ENCODE measurements around the gene DLG2. TPM values are rescaled to one million over a fixed set of nuclear protein-coding genes. Genes with fewer than 3 reads are reported as not detected.

DLG2 gene
- total RNA-seq, 1 experiment from 2014 or later = 17.5 TPM

DNA sequence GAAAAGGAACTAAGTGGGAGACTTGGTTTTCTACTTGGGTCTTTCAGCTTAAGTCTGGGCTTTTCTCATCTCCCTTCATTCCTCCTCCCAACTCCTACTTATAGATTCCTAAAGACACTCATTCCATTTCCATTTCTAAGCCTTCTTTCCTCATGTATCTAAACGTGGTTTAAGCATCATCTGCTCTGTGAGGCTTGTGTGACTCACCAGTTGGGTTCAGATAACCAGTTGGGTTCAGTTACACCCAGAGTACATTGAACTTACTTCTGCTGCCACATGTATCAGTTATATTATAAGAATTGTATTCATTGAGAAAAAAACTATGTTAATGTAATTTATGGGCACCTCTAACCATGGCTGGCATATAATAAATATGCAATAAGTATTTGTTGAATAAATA is 1509.8 kb downstream of the DLG2 start (continued):
- no peak for TF ChIP-seq FOXP4 (CRISPR knock-in tag; IDR thresholded peaks at IDR 0.05)

- ChIA-PET CTCF (no interaction called here), POLR2A (no interaction called here)
- Mint-ChIP-seq H3K27me3 (ENCODE audit: low read depth) (no peaks in the 10 kb centered on the region), H3K4me1 (peaks cover 9% of the 10 kb centered on the region), H3K36me3 (no peaks in the 10 kb centered on the region), H3K27ac (no peak overlapping the region), H3K4me3 (no peak overlapping the region), H3K9me3 (peaks cover 4% of the 10 kb centered on the region; the same call in 1 of the 2 replicates)
- no peak for DNase-seq (ENCODE audit: low spot score)
- no peak for ATAC-seq
- TF ChIP-seq, protein P1, sequence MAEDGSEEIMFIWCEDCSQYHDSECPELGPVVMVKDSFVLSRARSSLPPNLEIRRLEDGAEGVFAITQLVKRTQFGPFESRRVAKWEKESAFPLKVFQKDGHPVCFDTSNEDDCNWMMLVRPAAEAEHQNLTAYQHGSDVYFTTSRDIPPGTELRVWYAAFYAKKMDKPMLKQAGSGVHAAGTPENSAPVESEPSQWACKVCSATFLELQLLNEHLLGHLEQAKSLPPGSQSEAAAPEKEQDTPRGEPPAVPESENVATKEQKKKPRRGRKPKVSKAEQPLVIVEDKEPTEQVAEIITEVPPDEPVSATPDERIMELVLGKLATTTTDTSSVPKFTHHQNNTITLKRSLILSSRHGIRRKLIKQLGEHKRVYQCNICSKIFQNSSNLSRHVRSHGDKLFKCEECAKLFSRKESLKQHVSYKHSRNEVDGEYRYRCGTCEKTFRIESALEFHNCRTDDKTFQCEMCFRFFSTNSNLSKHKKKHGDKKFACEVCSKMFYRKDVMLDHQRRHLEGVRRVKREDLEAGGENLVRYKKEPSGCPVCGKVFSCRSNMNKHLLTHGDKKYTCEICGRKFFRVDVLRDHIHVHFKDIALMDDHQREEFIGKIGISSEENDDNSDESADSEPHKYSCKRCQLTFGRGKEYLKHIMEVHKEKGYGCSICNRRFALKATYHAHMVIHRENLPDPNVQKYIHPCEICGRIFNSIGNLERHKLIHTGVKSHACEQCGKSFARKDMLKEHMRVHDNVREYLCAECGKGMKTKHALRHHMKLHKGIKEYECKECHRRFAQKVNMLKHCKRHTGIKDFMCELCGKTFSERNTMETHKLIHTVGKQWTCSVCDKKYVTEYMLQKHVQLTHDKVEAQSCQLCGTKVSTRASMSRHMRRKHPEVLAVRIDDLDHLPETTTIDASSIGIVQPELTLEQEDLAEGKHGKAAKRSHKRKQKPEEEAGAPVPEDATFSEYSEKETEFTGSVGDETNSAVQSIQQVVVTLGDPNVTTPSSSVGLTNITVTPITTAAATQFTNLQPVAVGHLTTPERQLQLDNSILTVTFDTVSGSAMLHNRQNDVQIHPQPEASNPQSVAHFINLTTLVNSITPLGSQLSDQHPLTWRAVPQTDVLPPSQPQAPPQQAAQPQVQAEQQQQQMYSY (CRISPR knock-in tag; IDR thresholded peaks at IDR 0.05) = no peak
- TF ChIP-seq ZNF263 (CRISPR knock-in tag; IDR thresholded peaks at IDR 0.05; ENCODE audit: low read depth) (no peak), EMX1 (CRISPR knock-in tag; IDR thresholded peaks at IDR 0.05) (no peak), SMAD4 (CRISPR knock-in tag; IDR thresholded peaks at IDR 0.05) (no peak), ZNF232 (CRISPR knock-in tag; IDR thresholded peaks at IDR 0.05) (no peak), TEAD4 (CRISPR knock-in tag; IDR thresholded peaks at IDR 0.05) (no peak), PRRX2 (CRISPR knock-in tag; IDR thresholded peaks at IDR 0.05) (no peak), RELA (CRISPR knock-in tag; IDR thresholded peaks at IDR 0.05; ENCODE audit: borderline replicate concordance) (no peak), CREM (CRISPR knock-in tag; IDR thresholded peaks at IDR 0.05) (no peak)
- TF ChIP-seq, protein P2, sequence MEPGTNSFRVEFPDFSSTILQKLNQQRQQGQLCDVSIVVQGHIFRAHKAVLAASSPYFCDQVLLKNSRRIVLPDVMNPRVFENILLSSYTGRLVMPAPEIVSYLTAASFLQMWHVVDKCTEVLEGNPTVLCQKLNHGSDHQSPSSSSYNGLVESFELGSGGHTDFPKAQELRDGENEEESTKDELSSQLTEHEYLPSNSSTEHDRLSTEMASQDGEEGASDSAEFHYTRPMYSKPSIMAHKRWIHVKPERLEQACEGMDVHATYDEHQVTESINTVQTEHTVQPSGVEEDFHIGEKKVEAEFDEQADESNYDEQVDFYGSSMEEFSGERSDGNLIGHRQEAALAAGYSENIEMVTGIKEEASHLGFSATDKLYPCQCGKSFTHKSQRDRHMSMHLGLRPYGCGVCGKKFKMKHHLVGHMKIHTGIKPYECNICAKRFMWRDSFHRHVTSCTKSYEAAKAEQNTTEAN (CRISPR knock-in tag; IDR thresholded peaks at IDR 0.05) = no peak
- TF ChIP-seq, protein P3, sequence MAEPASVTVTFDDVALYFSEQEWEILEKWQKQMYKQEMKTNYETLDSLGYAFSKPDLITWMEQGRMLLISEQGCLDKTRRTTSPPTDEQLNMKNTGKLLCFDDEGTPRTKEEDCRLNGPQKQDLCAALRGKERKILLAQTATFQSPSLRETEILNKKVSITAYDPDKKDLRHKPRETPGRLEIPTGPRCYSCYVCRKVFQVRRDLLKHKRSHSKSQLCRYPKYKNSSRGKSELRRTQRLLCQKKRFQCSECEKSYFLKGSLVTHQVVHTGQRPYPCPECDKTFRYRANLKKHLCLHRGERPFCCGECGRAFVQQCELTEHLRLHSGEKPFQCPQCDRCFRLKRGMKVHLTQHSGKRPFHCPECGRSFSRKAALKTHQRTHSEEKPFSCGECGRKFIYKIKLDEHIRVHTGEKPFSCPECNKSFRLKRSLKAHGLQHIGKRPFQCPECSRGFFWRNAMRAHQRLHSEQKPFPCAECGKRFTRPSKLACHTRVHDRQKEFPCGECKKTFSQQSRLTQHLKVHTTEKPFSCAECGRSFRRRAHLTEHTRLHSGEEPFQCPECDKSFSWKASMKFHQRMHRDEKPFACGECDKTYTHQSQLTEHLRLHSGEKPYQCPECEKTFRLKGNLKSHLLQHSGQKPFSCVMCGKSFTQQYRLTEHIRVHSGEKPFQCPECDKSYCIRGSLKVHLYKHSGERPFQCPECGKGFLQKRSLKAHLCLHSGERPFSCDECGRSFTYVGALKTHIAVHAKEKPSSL (CRISPR knock-in tag; conservative IDR thresholded peaks at IDR 0.05) = no peak
Measured at GRCh38 chr11:84106541-84106940, 1520.6 kb downstream of the DLG2 start.

- no peaks in the 10 kb centered on the region for H3K36me3 Mint-ChIP-seq
- POLR2A ChIA-PET = no interaction called here
- H3K4me3 Mint-ChIP-seq = no peak overlapping the region
- DNase-seq (ENCODE audit: low spot score) (no peak), ATAC-seq (no peak)
- CTCF ChIA-PET = no interaction called here
- peaks cover 9% of the 10 kb centered on the region for H3K4me1 Mint-ChIP-seq
- peaks cover 4% of the 10 kb centered on the region; the same call in 1 of the 2 replicates for H3K9me3 Mint-ChIP-seq
- H3K27ac Mint-ChIP-seq = no peak overlapping the region
- no peaks in the 10 kb centered on the region for H3K27me3 Mint-ChIP-seq (ENCODE audit: low read depth)
- no peak for TF ChIP-seq CREM (CRISPR knock-in tag; IDR thresholded peaks at IDR 0.05)
- TF ChIP-seq ATF2 (CRISPR knock-in tag; IDR thresholded peaks at IDR 0.05; ENCODE audit: borderline replicate concordance, low read depth) = no peak
- no peak for TF ChIP-seq PREB (CRISPR knock-in tag; IDR thresholded peaks at IDR 0.05; ENCODE audit: borderline replicate concordance)
- no peak for TF ChIP-seq ZNF317 (CRISPR knock-in tag; IDR thresholded peaks at IDR 0.05; ENCODE audit: borderline replicate concordance, low read depth)
- TF ChIP-seq, protein P4, sequence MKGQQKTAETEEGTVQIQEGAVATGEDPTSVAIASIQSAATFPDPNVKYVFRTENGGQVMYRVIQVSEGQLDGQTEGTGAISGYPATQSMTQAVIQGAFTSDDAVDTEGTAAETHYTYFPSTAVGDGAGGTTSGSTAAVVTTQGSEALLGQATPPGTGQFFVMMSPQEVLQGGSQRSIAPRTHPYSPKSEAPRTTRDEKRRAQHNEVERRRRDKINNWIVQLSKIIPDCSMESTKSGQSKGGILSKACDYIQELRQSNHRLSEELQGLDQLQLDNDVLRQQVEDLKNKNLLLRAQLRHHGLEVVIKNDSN (CRISPR knock-in tag; IDR thresholded peaks at IDR 0.05) = no peak
- no peak for TF ChIP-seq ZNF423 (CRISPR knock-in tag; IDR thresholded peaks at IDR 0.05)
- TF ChIP-seq FOXP1 (CRISPR knock-in tag; IDR thresholded peaks at IDR 0.05; ENCODE audit: borderline replicate concordance) = no peak
- TF ChIP-seq ZNF232 (CRISPR knock-in tag; IDR thresholded peaks at IDR 0.05) = no peak
- TF ChIP-seq OVOL2 (CRISPR knock-in tag; IDR thresholded peaks at IDR 0.05; ENCODE audit: borderline replicate concordance) = no peak
- TF ChIP-seq FOXK1 (CRISPR knock-in tag; IDR thresholded peaks at IDR 0.05) = no peak
Measured at GRCh38 chr11:84105148-84105547, 1522.0 kb downstream of the DLG2 start.

All from WTC11 (cell line).